HPDE6-E6E7 (cell line): ENCODE data around the gene UBE2G2.

Source experiments
- DNase-seq: peaks from one replicate; pipeline ENCODE4 v3.0.0; 2011; ENCODE audit warnings: missing footprints; ENCODE audit errors: extremely low spot score

UBE2G2 gene

GRCh38 chr21:44764319-44765230 lies 37.0 kb downstream of the UBE2G2 start:
- DNase-seq, result no peak

GRCh38 chr21:44763451-44764318 lies 37.9 kb downstream of the UBE2G2 start:
- no peak for DNase-seq

- DNase-seq, result no peak
These were observed 38.6 kb downstream of the UBE2G2 start for GRCh38 chr21:44763050-44763378.

GRCh38 chr21:44762221-44763049 lies 39.2 kb downstream of the UBE2G2 start:
- no peak for DNase-seq

GRCh38 chr21:44761747-44762208 lies 39.8 kb downstream of the UBE2G2 start:
- DNase-seq, result no peak

GRCh38 chr21:44761011-44761729 lies 40.5 kb downstream of the UBE2G2 start:
- DNase-seq, result no peak

GRCh38 chr21:44760376-44760775 lies 41.2 kb downstream of the UBE2G2 start:
- no peak for DNase-seq

GRCh38 chr21:44759628-44760285 lies 41.9 kb downstream of the UBE2G2 start:
- DNase-seq, result no peak

GRCh38 chr21:44758781-44759627 lies 42.6 kb downstream of the UBE2G2 start:
- DNase-seq, result no peak

GRCh38 chr21:44758141-44758561 lies 43.5 kb downstream of the UBE2G2 start:
- no peak for DNase-seq

- no peak for DNase-seq
These were observed 43.9 kb downstream of the UBE2G2 start for GRCh38 chr21:44757731-44758130.

GRCh38 chr21:44756423-44757185 lies 45.0 kb downstream of the UBE2G2 start:
- DNase-seq, result no peak

GRCh38 chr21:44755227-44755626 lies 46.4 kb downstream of the UBE2G2 start:
- no peak for DNase-seq

- DNase-seq, result no peak
These were observed 48.3 kb downstream of the UBE2G2 start for GRCh38 chr21:44753357-44753756.

- DNase-seq, result peak; percentile 75
These were observed 48.9 kb downstream of the UBE2G2 start for GRCh38 chr21:44752671-44753235.

GRCh38 chr21:44751799-44752636 lies 49.6 kb downstream of the UBE2G2 start:
- no peak for DNase-seq

GRCh38 chr21:44751186-44751798 lies 50.3 kb downstream of the UBE2G2 start:
- no peak for DNase-seq
